Activated CD4-positive, alpha-beta T cell treated with anti-CD3 and anti-CD28 coated beads, Interleukin-10, Interleukin-2, amounts not matched to agents 100 ng/mL and 50 ng/mL, durations not matched to agents 16 hours and 8 hours (primary cell): ENCODE data around the gene ZNF462.

Experiments used
- DNase-seq: peaks from one replicate; pipeline ENCODE4 v3.0.0-alpha.2; 2020

Gene ZNF462

DNA sequence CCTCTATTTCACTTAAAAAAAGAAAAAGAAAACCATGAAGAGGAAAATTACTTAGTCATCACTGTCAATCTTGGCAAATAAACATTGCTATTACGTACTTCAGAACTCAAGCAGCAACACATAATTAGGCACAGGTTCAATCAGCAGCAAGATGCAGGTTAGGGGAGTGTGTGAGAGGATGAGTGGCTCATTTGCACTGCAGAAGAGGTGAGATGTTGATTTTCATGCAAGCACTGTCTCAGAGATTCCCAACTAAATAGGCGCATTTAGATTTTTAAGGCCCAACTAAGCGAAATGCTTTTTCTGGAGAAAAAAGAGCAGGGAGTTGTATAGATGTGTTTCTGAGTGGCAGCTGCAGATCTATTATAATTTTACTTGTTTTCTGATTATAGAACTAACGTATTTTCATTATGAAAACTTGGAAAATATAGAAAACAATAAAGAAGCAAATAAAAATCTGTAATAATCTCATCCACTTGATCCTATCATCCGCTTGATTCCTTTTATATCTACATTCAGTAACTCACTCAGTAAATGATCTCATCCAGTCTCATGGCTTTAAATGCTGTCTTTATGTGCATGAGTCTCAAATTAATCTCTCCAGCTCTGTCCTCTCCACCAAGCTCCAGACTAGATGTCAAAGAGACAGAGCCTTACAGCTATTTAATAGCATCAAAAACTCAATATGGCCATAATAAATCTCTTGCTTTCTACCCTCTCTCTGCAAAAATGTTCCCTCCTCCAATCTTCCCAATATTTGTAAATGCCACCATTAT is 162.5 kb downstream of the ZNF462 start:
- DNase-seq = no peak

DNA sequence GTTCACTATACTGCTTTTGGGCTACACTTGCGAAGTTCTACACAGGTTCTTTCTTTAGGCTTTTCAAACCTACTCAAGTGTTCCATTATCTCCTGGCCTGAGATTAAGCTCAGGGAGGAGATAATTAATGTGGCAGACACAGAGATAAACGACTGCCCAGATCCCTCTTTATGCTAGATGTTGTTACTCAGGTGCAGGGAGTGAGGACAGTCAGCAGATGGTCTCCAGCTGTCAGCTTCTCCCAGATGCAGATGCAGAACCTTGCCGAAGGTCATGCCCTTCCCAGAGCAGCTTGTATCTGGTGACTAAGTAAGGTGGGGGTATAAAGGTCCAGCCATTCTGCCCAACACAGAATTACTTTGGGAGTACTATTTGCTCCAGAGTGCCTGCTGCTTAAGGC is 166.2 kb downstream of the ZNF462 start:
- DNase-seq = no peak

DNA sequence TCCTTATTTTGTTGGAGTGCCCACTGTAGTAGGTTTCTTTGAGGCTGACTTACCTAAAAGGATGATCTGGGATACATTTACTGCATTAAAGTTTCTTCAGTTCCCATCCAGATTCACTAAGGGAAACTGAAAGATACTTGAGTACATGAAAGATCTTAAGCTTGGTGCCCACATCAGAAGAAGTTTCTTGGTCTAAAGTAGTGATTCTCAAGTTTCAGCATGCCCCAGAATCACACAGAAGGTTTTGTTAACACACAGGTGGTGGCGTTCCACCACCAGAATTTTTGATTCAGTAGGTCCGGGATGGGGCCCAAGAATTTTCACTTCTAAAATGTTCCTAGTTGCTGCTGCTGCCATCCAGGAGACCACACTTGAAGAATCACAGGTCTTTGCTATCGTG is 171.0 kb downstream of the ZNF462 start:
- no peak for DNase-seq

DNA sequence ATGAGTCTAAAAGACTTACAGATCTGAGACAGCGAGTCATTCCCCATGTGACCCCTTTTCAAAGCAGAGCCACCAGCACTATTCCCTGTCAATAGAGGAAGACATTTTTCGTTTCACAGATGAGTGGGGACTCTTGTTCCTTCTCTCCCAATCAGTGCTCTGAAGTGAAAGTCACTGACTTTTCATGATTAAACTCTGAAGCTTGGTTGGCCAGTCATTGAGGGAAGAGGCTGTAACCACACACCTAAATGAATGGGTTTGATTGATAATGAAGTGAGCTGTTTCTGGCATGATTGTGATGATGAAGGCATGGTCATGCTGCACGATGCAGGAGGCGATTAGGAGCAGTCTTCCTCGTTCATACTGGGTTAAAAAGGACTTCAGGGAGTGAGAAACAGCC is 171.9 kb downstream of the ZNF462 start:
- no peak for DNase-seq

DNA sequence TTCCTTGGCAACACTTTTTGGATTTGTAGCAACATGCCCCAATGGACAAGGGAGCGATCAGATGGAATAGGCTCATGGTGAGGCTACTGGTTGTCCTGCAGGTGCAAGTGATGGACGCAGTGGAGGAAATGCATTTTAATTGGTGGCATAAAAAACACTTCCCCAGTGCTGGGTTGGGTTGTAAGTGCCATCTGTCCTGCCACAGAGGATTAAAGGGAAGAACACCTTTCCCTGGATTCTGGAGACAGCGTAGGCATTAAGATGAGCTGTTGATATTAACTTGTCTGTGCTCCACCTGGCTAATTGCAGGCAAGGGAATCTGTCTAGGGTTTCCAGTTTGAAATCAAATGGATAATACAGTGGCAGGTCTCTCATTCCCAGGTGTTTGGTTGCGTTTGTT is 173.4 kb downstream of the ZNF462 start:
- DNase-seq = no peak

DNA sequence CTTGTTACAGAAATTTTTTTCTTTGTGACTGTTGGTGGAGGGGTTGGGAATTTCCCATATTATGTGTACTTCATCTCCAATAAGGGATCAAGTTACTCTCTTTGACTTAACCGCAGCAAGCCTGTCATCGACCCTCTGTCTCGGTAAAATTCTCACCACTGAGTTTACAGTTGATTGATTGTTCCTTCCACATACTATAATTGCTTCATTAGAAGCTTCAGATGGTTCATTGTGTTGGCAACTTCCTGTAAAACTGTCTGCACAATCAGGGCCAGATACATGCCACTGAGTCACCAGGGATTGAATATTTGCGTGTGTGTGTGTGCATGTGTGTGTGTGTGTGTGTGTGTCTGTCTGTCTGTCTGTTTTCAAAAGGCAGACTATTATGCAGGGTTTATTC is 176.6 kb downstream of the ZNF462 start:
- DNase-seq = no peak

DNA sequence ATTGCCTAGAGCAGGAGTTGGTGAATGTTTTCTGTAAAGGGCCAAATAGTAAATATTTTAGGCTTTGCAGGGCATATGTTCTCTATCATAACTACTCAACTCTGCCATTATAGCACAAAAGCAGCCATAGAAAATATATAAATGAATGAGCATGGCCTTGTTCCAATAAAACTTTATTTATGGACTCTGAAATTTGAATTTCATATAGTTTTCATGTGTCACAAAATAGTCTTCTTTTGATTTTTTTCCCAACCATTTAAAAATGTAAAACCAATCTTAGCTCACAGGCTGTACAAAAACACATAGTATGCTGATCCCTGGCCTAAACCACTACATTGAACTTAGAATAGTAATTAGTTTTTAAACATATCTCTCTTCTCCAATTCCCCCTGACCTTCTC is 179.6 kb downstream of the ZNF462 start:
- no peak for DNase-seq

DNA sequence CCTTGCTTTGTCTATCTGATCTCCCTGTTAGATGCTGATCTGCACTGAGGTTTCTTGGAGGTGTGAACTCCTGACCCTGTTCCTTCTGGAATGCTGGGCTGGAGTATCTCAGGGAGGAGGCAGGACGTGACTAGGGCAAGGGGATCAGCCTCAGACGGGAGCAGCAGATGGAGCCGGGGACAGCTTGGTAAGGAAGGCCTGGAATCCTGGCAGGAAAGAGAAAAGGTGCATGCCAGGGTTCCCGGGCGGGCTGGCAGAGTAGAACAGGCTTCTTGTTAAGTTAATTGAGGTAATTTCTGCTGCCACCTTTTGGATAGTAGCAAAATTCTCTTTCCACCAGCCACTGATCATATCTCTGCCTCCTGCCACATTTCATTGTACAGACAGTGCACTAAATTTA is 180.9 kb downstream of the ZNF462 start:
- DNase-seq = no peak

DNA sequence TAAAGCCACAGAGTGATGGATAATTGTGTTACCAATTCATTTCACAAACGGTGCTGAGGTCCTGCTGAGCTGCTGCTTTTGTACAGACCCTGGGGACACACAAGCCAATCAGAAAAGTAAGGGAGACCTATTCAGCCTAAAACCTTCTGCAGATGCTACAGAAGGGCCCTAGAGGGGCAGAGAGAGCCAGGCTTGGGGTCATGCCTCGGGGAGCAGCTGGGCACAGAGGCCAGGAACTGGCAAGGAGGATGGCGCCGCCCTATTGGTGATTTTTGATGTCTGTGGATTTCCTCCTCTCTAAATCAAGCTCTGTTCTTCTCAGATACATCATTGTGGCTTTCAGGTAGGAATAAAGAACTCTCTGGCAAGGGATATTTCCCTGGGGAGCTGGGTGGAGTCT is 181.9 kb downstream of the ZNF462 start:
- no peak for DNase-seq

DNA sequence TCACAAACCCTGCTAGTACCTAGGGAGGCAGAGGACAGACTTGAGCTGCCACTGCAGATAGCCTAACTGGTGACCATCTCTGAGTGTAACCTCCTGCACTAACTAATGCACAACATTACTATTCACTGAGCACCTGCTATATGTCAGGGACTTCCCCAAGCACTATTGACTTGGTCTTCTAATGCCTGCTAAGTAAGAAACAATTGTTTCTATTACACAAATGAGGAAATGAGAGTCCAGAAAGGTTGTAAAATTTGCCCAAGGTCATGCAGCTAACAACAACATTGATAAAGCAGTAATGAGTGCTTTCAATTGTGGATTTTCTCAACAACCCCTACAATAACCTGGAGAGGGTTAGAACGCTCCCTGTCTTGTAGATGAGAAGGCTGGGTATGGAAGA is 183.7 kb downstream of the ZNF462 start:
- DNase-seq = no peak

DNA sequence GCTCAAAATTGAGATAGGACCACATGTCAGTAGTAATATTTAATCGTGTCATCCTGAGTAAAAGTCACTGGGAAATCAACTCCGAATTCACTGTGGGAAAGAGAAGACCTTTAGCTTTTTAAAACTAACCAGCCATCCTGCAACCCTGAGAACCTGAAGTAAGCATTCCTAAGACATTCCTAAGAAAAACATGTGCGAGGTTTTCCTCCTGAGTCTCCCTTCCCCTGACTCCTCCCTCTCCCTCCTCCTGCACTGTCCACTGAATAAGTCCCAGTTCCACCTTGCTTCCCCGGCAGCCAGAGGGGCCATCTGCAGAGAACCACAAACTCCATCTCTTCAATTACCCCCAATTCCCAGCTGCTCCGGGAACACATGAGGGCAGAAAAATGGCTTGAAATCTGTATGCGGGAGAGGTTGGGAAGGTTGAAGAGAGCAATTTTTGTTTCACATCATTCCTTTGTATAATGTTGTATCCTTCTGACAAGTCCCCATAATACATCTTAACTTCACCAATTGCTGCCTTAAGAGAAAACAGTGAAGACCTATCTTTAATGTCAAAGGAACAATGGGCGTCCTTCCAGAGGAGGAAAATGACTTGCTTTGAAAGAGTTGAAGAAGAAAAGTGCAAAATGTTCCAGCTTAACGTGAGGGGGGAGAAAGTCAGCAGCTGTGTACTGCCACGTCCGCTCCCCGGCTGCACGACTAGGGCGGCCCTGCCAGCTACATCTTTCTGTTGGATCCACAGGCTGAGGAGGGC is 186.3 kb downstream of the ZNF462 start:
- DNase-seq = no peak

DNA sequence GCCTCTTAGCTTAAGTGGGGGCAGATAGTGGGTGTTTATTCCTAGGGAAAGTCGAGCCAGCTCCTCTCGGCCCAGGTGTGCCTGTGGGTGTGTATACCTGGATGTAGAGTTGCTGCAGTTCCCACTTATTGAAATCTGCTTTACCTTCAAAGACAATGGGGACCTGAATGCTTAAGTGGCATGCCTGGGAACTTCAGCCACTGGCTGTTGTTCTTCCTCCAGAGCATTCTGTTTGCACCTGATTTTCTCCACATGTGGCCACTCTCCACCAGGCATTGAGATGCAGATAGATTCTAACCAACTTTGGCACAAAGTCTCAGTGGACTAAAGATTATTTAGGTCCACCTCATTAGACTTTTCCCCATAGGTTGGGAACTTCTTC is 186.8 kb downstream of the ZNF462 start:
- DNase-seq = no peak

DNA sequence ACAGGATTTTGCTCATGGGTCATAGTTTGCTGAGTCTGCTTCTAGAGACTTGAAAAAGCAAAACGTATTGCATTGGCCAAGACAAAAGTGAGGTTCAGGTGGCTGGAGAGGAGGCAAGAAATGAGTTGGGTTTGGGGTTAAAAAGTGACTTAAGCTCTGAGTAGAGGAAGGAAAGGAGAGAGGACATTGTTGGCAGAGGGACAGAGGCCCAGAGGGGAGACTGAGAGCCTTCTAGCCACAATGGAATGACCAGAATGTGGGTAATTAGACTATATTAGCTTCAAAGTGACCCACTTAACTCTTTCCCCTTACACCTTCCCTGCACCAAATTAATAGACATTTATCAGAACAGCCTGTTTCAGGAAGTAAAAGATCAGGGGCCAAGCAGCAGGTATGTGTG is 188.4 kb downstream of the ZNF462 start:
- no peak for DNase-seq

DNA sequence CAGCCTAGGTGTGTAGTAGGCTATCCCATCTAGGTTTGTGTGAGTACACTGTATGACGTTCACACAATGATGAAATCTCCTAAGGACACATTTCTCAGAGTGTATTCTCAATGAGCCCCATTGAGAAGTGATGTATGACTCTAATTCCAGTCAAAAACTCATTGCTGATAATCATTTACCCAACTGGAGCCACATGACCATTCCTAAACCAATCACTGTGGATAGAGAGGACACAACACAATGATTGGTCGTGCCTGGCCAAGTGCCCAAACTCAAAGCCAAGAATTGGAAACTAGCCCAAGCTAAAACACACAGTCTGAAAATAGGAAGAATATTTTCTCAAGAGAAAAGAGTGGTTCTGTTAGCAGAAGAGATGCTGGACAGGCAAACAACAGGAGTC is 191.2 kb downstream of the ZNF462 start:
- no peak for DNase-seq

DNA sequence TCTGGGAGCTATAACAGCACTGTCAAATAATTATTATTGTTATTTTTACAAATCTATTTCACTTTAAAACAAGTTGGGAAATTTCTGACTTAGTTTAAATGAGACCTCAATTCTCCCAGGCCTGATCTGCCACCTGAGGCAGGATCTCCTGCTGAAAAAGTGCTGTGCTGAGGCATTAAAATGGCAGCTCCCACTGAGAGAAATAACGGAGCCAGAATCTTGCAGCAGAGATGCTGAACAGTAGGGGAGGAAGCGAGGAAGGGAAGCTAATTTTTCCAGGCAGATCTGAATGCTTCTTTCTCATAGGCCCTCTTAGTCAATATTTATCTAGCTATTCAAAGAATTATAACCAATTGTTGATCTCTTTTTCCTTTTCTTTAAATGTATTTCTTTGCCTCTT is 196.3 kb downstream of the ZNF462 start:
- no peak for DNase-seq

DNA sequence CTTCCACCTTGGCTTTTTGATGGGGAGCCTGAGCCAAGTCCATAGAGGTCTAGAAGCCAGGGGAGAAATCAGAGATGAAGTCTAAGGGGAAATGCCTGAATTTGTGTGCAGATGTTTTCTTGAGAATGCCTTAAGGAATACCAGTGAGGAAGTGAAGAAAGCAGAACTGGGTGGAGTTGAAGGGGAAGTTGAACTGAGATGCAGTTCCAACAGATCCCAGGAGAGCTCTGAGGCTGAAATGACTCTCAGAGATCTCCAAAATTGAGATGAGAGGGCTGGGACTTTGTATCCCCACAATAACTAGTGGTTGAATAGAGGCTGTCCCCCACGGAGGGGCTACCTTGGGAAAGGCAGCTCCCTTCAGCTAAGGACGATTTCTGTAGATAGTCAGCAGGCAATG is 197.1 kb downstream of the ZNF462 start:
- no peak for DNase-seq
